HG03575 (cell line): ENCODE results near the gene SGK1.

Source experiments
- ATAC-seq: cut with Tn5 transposase; IDR thresholded peaks from one replicate; pipeline ENCODE4 v1.9.1; 2021; ENCODE audit not compliant: unreplicated experiment, insufficient number of reproducible peaks, low FRiP score; ENCODE audit errors: extremely low read depth

Gene SGK1

GRCh38 chr6:134317471-134318131, at the start of gene SGK1:
TSS of gene SGK1 (minus strand) at chr6:134318112. CDS start at chr6:134317460, 652 bp downstream.
- no peak for ATAC-seq

GRCh38 chr6:134363323-134364039, 45.6 kb upstream of the SGK1 start:
- no peak for ATAC-seq

GRCh38 chr6:134361011-134361410, 43.1 kb upstream of the SGK1 start:
- ATAC-seq: no peak

- ATAC-seq: no peak
Observed at GRCh38 chr6:134359302-134359701, 41.4 kb upstream of the SGK1 start.

GRCh38 chr6:134358320-134358719, 40.4 kb upstream of the SGK1 start:
- ATAC-seq: no peak

- no peak for ATAC-seq
Observed at GRCh38 chr6:134357022-134357487, 39.1 kb upstream of the SGK1 start.

GRCh38 chr6:134356405-134356804, 38.5 kb upstream of the SGK1 start:
- no peak for ATAC-seq

GRCh38 chr6:134352786-134353480, 35.0 kb upstream of the SGK1 start:
- no peak for ATAC-seq

- ATAC-seq: no peak
Observed at GRCh38 chr6:134351615-134352474, 33.9 kb upstream of the SGK1 start.

- ATAC-seq: no peak
Observed at GRCh38 chr6:134347885-134348805, 30.2 kb upstream of the SGK1 start.

- no peak for ATAC-seq
Observed at GRCh38 chr6:134346932-134347545, 29.1 kb upstream of the SGK1 start.

GRCh38 chr6:134345789-134346188, 27.9 kb upstream of the SGK1 start:
- ATAC-seq: no peak

- no peak for ATAC-seq
Observed at GRCh38 chr6:134343066-134343465, 25.2 kb upstream of the SGK1 start.

- no peak for ATAC-seq
Observed at GRCh38 chr6:134341999-134342567, 24.2 kb upstream of the SGK1 start.

- ATAC-seq: no peak
Observed at GRCh38 chr6:134340179-134340975, 22.5 kb upstream of the SGK1 start.

- no peak for ATAC-seq
Observed at GRCh38 chr6:134339216-134339615, 21.3 kb upstream of the SGK1 start.

- ATAC-seq: no peak
Observed at GRCh38 chr6:134331256-134331655, 13.3 kb upstream of the SGK1 start.
